ENCODE results near the gene CERKL.

The CERKL gene

GRCh38 chr2:181677912-181678586 is 21.1 kb upstream of the CERKL start:
- FAIRE-seq (no peak), DNase-seq (ENCODE audit: low spot score) (no peak)

- DNase-seq (ENCODE audit: low spot score): no peak
Observed at GRCh38 chr2:181675254-181675653, 18.3 kb upstream of the CERKL start.

GRCh38 chr2:181674461-181674860 is 17.6 kb upstream of the CERKL start:
- no peak for FAIRE-seq
- no peak for DNase-seq (ENCODE audit: low spot score)

More at GRCh38 chr2:181675254-181675653, 18.3 kb upstream of the CERKL start:
- no peak for FAIRE-seq

- DNase-seq (ENCODE audit: low spot score): peak; percentile 11
- no peak for FAIRE-seq
Observed at GRCh38 chr2:181673173-181673572, 16.3 kb upstream of the CERKL start.

- DNase-seq (ENCODE audit: low spot score): no peak
Observed at GRCh38 chr2:181672255-181673008, 15.5 kb upstream of the CERKL start.

GRCh38 chr2:181670632-181671031 is 13.7 kb upstream of the CERKL start:
- DNase-seq (ENCODE audit: low spot score) (no peak), FAIRE-seq (no peak)

More at GRCh38 chr2:181672255-181673008, 15.5 kb upstream of the CERKL start:
- no peak for FAIRE-seq

- FAIRE-seq: no peak
- DNase-seq (ENCODE audit: low spot score): no peak
Observed at GRCh38 chr2:181667234-181667633, 10.3 kb upstream of the CERKL start.

GRCh38 chr2:181662287-181662686 is 5.4 kb upstream of the CERKL start:
- no peak for DNase-seq (ENCODE audit: low spot score)
- no peak for FAIRE-seq

- no peak for FAIRE-seq
- DNase-seq (ENCODE audit: low spot score): no peak
Observed at GRCh38 chr2:181660181-181660580, 3.3 kb upstream of the CERKL start.

- FAIRE-seq: no peak
- DNase-seq (ENCODE audit: low spot score): no peak
Observed at GRCh38 chr2:181658444-181658843, 1.5 kb upstream of the CERKL start.

- FAIRE-seq (no peak), DNase-seq (ENCODE audit: low spot score) (no peak)
Observed at GRCh38 chr2:181657379-181657778, 474 bp upstream of the CERKL start.

GRCh38 chr2:181655519-181655918 is 1.4 kb downstream of the CERKL start:
- FAIRE-seq: no peak
- DNase-seq (ENCODE audit: low spot score): no peak

GRCh38 chr2:181649436-181649979 is 7.4 kb downstream of the CERKL start:
- FAIRE-seq: no peak
- no peak for DNase-seq (ENCODE audit: low spot score)

GRCh38 chr2:181648478-181649155 is 8.3 kb downstream of the CERKL start:
- FAIRE-seq (no peak), DNase-seq (ENCODE audit: low spot score) (no peak)

- no peak for FAIRE-seq
- no peak for DNase-seq (ENCODE audit: low spot score)
Observed at GRCh38 chr2:181646415-181646987, 10.4 kb downstream of the CERKL start.

- no peak for FAIRE-seq
- DNase-seq (ENCODE audit: low spot score): no peak
Observed at GRCh38 chr2:181643151-181643550, 13.8 kb downstream of the CERKL start.

- DNase-seq (ENCODE audit: low spot score) (no peak), FAIRE-seq (no peak)
Observed at GRCh38 chr2:181642086-181642485, 14.8 kb downstream of the CERKL start.

- no peak for FAIRE-seq
- no peak for DNase-seq (ENCODE audit: low spot score)
Observed at GRCh38 chr2:181639686-181640085, 17.2 kb downstream of the CERKL start.

- DNase-seq (ENCODE audit: low spot score): no peak
- FAIRE-seq: no peak
Observed at GRCh38 chr2:181632733-181633401, 24.0 kb downstream of the CERKL start.

GRCh38 chr2:181628590-181629585 is 28.0 kb downstream of the CERKL start:
- DNase-seq (ENCODE audit: low spot score) (no peak), FAIRE-seq (no peak)
